ENCODE results near the gene BEST3. TPM values are rescaled to one million over a fixed set of nuclear protein-coding genes. Genes with fewer than 3 reads are reported as not detected.
A peak's percentile ranks its signal among the peaks of the same experiment; 100 is the strongest.

Gene BEST3
- total and polyA plus RNA-seq, 2 experiments from 2014 or later, result not detected

GRCh38 chr12:69704357-69704756 is 5.3 kb upstream of the BEST3 start:
- Histone ChIP-seq H3K4me3 (no peak overlapping the region), H4K20me1 (replicated peaks; ENCODE audit: insufficient read depth) (no peaks in the 10 kb centered on the region), H3K79me2 (replicated peaks; ENCODE audit: insufficient read depth) (no peaks in the 10 kb centered on the region), H2AFZ (peak overlapping the region; percentile 52; the same call in 1 of the 2 replicates), H3K9me2 (ENCODE audit: insufficient read depth) (no peaks in the 10 kb centered on the region), H3K27me3 (ENCODE audit: insufficient read depth) (no peaks in the 10 kb centered on the region), H3F3A (replicated peaks; ENCODE audit: low read depth) (no peaks in the 10 kb centered on the region), H3K36me3 (ENCODE audit: insufficient read depth) (no peaks in the 10 kb centered on the region), H3K4me2 (no peak overlapping the region), H3K4me1 (ENCODE audit: insufficient read depth) (no peaks in the 10 kb centered on the region), H3K27ac (ENCODE audit: low read depth) (no peak overlapping the region)
- Mint-ChIP-seq H3K4me1 (peaks cover 3% of the 10 kb centered on the region; the same call in 1 of the 3 replicates), H3K4me3 (no peak overlapping the region), H3K27ac (no peak overlapping the region), H3K9me3 (no peaks in the 10 kb centered on the region; the same call in 1 of the 3 replicates), H3K36me3 (ENCODE audit: low read depth) (no peaks in the 10 kb centered on the region), H3K27me3 (ENCODE audit: insufficient read depth, low read depth, poor library complexity) (peaks cover 4% of the 10 kb centered on the region)
- ATAC-seq (no peak), DNase-seq (ENCODE audit: low spot score) (no peak)
- no peak for TF ChIP-seq ZNF114 (CRISPR knock-in tag; IDR thresholded peaks at IDR 0.05)
- no peak for TF ChIP-seq STAT1 (IDR thresholded peaks at IDR 0.05; ENCODE audit: unreplicated experiment)
- no peak for TF ChIP-seq ETS1 (IDR thresholded peaks at IDR 0.05)
- TF ChIP-seq ZNF331 (CRISPR knock-in tag; IDR thresholded peaks at IDR 0.05; ENCODE audit: low read depth), result no peak
- TF ChIP-seq ZNF462 (CRISPR knock-in tag; IDR thresholded peaks at IDR 0.05), result no peak
- TF ChIP-seq CREB1 (CRISPR knock-in tag; IDR thresholded peaks at IDR 0.05; ENCODE audit: low read depth), result no peak
- TF ChIP-seq JUNB (IDR thresholded peaks at IDR 0.05; ENCODE audit: unreplicated experiment), result no peak

Data from GM23338 (cell line).